Measurements from ENCODE around the gene SULT1C3.

DNA sequence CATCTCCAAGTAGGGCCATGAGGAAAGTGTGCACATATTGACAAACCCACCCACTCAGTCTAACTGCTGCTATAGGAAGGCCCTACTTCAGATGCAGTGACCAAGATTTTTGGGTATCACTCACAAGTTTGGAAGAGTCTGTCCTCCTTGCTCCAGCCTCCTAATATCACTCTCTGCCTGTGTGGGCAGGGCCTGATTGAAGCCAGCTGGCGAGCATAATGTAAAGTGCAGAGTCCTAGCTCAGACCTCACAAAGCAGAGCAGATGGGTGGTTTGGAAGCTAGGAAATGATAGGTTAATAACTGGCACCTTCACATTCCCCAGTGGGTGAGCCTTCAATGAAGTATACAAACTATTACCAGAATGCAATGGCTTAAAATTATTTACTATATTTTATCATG lies 11.2 kb upstream of the SULT1C3 start:
- no peak for TF ChIP-seq POLR2AphosphoS5 (IDR thresholded peaks at IDR 0.05)
- TF ChIP-seq, protein P1, sequence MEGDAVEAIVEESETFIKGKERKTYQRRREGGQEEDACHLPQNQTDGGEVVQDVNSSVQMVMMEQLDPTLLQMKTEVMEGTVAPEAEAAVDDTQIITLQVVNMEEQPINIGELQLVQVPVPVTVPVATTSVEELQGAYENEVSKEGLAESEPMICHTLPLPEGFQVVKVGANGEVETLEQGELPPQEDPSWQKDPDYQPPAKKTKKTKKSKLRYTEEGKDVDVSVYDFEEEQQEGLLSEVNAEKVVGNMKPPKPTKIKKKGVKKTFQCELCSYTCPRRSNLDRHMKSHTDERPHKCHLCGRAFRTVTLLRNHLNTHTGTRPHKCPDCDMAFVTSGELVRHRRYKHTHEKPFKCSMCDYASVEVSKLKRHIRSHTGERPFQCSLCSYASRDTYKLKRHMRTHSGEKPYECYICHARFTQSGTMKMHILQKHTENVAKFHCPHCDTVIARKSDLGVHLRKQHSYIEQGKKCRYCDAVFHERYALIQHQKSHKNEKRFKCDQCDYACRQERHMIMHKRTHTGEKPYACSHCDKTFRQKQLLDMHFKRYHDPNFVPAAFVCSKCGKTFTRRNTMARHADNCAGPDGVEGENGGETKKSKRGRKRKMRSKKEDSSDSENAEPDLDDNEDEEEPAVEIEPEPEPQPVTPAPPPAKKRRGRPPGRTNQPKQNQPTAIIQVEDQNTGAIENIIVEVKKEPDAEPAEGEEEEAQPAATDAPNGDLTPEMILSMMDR (IDR thresholded peaks at IDR 0.05): no peak
- TF ChIP-seq POLR2A (IDR thresholded peaks at IDR 0.05; ENCODE audit: low read depth): no peak

Data from esophagus muscularis mucosa (tissue), 3 donors.